Stimulated activated CD4-positive, alpha-beta T cell treated with anti-CD3 and anti-CD28 coated beads, Interleukin-2, amount 100 ng/mL, for 48 hours (primary cell): Measurements from ENCODE around the gene ITGB6.
"Not testable (repeated sequence)": the region's sequence is repeated elsewhere in the genome, so short reads cannot be mapped to it uniquely, and the experiment has no call there.

ENCODE experiments used
- DNase-seq, 2 donors: peaks; one replicate each; pipeline ENCODE4 v3.0.0-alpha.2; 2020

The ITGB6 gene

DNA sequence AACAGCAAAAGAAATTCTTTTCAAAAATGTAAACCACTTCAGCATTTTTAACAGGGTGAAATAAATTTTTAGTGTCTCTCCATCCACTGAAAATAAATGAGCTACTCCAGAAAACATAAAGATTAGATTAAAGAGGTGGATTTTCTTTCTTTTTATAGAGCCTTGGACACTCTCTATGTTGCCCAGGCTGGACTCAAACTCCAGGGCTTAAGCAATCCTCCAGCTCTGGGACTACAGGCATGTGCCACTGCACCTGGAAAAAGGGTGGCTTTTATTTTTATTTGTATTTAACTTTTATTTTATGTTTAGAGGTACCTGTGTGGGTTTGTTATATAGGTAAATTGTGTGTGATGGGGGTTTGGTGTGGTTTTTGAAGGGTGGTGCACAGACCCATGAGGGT, 19.9 kb downstream of the ITGB6 start:
- no peak for DNase-seq

DNA sequence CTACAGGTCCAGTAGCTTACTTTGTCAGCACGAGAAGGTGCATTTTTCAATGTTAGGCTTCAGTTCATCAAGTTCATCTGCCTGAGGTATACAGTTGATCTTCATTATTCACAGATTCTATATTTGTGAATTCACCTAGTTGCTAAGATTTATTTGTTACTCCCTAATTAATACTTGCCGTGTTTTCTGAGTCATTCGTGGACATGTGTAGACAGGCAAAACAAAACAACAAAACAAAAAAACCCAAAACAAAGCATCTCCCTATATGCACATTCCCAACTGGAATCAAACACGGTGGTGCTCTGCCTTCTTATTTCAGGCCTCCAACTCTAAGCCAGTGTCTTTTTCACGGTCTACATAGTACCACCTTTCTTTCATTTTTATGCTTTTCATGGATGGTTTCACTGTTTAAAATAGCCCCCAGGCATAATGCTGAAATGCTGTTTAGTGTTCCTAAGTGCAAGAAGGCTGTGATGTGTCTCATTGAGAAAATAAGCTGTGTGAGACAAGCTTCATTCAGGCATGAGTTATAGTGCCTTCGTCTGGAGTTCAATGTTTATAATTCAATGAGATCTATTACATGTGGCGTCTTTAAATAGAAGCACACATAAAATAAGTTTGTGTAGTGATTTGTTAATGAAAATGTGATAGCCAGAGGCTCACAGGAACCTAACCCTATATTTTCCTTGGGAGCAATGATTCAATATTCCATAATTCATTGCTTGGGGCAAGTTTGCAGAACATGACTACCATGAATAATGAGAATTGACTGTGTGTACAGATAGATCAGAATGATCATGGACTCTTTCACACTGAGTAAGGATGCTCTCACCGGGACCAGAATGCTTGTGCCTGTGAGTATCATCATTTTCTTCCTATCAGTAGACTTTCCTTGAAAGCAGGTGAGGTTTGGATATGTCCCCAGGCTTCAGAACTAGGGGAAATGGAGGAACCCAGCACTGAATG, 24.6 kb downstream of the ITGB6 start:
- DNase-seq: no peak

- DNase-seq: no peak
These were observed 25.8 kb downstream of the ITGB6 start for GRCh38 chr2:160174322-160174721.

- DNase-seq: no peak
These were observed 30.1 kb downstream of the ITGB6 start for GRCh38 chr2:160169988-160170387.

GRCh38 chr2:160169471-160169870, 30.6 kb downstream of the ITGB6 start:
- DNase-seq: no peak

- no peak for DNase-seq
These were observed 31.2 kb downstream of the ITGB6 start for GRCh38 chr2:160168878-160169277.

DNA sequence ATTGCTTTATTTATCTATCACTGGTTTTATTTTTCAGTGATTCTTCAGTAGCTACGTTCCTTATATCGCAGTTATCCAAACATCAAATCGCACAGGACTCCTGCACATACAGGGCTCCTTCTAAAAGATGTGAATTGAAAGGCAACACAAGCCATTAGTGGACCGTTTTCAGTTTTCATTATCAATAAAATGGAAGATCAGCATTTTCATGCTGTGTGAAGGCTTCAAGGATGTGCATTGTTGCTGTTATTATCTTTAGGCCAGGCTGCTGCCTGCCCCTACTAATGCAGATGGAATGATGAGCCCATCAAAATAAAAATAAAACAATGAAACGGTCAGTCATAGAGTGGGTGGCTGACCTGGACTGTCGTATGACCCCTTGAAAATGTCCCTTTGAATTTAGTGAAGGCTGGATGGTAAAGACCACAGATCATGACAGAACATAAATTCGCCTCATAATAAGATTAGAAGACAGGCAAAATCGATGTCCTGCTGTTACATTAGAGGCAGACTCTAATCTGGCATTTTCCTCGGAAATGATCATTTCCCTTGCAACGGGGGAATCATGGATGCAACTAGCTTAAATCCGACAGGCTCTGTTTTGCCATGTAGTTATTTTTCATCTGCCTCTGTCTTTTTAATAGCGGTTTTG, 32.9 kb downstream of the ITGB6 start:
- no peak for DNase-seq

DNA sequence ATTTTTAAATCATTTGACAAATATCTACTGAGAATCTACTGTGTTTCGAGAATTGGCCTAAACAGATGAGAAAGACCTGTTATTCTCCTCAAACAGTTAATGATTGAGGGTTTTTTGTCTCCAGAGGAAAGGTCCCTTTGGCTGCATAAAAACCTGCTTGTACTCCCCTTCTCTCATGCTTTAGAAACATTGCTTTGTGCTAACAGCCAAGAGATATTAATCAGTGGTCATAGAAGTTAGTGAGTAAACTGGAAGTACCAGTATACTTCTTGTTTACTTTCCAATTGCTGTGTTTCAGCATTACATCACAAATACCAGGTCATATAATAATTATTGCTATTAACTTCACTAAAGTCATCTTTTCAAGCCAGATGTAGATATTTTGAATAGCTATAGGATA, 34.1 kb downstream of the ITGB6 start:
- no peak for DNase-seq

DNA sequence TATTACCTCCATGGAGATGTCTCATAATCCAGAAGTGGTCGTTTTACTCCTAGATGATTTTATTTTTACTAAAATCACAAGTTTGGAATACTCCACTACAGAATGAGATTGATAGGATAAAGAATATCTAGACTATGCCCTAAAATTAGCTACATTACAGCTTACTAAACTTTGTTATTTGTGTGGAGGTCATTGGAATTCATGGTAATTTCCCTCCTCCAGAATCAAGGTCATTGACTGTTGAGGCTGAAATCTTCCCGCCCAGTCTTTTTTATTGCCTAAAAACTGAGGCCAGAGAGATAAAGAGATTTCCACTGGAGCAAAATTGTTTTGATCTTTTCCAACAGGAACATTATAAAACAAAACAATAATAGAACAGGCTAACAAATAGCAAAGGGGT, 35.0 kb downstream of the ITGB6 start:
- DNase-seq: no peak

DNA sequence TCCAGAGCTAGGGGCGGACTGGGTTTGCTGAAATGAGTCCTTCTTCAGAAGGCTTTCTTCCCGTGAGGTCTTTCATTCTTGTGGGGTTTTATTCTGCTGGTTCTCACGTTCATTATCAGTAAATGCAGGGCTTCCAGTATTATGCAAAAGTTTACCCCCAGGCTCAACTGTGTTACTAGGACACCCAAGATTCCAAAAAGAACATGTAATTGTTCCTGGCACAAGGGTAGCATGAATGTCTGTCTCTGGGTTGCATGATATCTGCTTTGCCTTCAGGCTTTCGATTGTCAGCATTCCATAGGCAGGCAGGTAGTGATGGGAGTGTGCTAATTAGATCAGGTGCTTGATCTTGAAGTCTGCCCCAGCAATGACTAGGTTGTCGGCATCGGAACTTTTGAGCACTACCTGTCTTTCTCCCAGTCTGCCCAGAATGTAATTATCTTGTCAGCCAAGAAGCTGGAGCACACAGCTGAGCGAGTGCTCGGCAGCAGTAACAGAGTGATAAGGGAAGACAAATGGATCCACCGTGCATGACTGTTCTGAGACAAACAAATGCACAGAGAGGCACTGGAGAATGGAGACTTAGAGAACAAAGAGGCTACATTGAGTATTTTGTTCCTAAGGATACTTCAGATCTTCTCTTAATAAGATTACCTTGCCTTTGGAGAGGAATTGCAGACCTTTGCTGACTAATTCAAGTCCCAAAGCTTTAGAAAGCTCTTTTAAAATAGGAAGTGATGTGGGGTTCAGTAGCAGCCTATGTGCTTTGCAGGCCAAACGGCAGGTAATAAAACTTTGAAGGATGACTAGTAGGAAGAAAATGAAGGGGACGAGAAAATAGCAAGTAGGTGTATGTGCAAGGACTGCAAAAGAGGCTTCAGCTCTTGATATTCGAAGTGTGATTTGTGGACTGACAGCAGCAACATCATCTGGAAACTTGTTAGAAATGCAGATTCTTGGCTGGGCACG, 41.9 kb downstream of the ITGB6 start:
- DNase-seq: no peak

DNA sequence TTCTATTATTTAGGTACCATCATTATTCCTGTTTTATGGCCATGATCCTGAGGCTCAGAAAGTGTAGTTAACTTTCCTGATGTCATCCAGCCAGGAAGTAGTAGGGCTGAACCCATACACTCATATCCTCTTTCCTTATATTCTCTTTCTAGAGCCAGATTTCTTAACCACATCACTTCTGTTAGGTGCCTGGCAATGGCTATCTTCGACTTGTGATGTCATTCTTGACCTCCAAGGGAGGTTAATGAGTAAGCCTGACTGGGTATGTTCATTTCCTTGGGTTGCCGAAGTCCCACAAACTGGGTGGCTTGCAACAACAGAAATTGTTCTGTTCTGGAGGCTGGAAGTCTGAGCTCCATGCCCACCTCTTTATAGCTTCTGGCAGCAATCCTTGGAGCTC, 43.4 kb downstream of the ITGB6 start:
- DNase-seq: no peak

- no peak for DNase-seq
These were observed 44.0 kb downstream of the ITGB6 start for GRCh38 chr2:160156100-160156499.

GRCh38 chr2:160148419-160148818, 51.7 kb downstream of the ITGB6 start:
- not testable (repeated sequence) for DNase-seq

DNA sequence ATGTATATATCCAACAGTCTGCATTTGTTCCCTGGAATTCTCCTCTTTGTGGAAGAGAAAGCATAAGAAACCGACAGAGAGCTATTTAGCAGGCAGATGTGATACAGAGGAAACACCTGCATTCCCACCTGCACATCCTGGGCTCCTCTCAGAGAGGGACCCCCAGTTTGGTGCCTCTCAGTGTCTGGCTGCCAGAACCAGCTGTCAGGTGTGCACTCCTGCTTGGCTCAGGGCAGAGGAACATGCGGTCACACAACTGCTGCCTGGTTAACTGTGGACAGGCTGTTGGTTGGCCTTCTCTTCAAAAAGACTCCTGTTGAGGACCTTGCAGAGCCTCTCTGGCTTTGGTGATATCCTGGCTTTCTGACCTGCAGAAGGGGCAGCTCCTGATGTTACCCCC, 54.6 kb downstream of the ITGB6 start:
- no peak for DNase-seq

- no peak for DNase-seq
These were observed 55.6 kb downstream of the ITGB6 start for GRCh38 chr2:160144280-160144990.

GRCh38 chr2:160142472-160142871, 57.6 kb downstream of the ITGB6 start:
- DNase-seq: no peak

- no peak for DNase-seq
These were observed 58.2 kb downstream of the ITGB6 start for GRCh38 chr2:160141912-160142311.

DNA sequence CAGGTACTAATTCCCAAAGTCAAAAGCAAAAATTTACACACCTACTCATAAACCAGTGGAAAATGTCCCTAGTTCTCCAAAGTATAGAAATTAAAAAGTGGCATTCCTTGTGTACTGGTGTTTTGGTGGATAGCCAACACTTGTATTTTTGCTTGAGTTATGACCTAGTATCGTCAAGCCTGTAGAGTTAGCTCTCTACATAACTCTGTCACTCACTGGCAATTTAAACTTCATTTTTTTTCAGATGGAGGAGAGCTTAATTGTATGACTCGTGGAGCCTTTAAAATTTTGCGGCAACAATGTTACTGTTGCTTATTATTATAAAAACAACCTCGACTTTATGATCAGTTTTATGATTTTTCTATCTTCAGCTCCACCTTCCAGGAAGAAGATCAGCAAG, 58.7 kb downstream of the ITGB6 start:
- no peak for DNase-seq

DNA sequence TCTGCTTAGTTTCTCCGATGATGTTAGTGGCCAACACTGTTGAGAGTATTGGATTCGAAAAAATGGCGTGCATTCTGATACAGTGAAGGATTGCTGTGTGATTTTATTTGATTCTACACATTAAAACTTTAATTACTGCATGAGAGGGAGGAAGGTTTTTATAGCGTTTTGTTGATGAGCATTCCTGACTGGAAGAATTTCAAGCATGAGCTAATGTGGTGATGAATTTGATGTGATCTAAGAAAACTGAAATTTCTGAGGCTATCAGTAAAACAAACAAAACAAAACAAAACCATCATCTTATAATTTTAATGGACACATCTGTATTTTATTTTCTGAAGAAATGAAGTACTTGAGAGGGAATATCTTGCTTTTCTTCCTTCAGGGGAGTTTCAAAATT, 59.6 kb downstream of the ITGB6 start:
- DNase-seq: no peak

- no peak for DNase-seq
These were observed 60.1 kb downstream of the ITGB6 start for GRCh38 chr2:160139991-160140390.

DNA sequence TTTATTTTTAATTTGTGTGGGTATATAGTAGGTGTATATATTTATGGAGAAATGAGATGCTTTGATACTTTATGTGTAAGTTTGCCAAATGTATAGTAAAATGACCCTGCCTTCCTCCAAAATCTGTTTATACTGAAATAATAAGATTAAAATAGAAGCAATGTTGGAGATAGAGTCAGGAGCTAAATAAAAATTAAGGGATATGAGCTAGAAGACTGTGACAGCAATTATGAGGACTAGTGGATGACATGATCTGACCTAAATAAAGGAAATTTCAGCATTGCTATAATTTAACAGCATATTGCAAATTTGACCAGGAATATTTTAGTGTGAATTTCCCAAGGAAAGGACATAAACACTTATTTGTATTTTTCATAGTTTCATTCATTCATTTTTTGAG, 60.7 kb downstream of the ITGB6 start:
- no peak for DNase-seq

GRCh38 chr2:160138406-160138805, 61.7 kb downstream of the ITGB6 start:
- no peak for DNase-seq
